ENCODE results near the gene GRM8.

GRM8 gene

DNA sequence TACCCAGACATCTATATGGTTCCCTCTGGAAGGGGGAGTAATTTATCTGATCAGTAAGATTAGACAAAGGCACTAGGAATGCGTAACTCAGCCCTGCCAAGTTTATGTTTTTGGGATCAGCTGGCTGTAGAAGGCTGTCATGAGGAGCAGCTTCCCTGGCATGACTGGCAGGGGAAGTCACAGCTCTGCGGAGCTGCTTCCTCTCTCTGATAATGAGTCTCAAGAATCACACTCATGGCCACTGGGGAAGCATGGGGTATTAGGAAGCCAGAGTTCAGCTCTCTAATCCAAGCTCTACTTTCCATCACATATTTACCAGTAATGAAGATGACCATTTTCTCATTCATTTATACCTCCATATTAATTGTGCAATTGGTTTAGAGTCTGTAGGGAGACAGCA is 758.9 kb downstream of the GRM8 start:
- no peak overlapping the region for H3K4me3 Mint-ChIP-seq
- intact Hi-C loops (cut with micrococcal nuclease): no loop called here
- H3K9me3 Mint-ChIP-seq: peaks cover 7% of the 10 kb centered on the region
- no peaks in the 10 kb centered on the region for H3K36me3 Mint-ChIP-seq (ENCODE audit: low read depth)
- H3K27ac Mint-ChIP-seq: no peak overlapping the region
- H3K4me1 Mint-ChIP-seq (ENCODE audit: low read depth): no peaks in the 10 kb centered on the region
- no peaks in the 10 kb centered on the region for H3K27me3 Mint-ChIP-seq

DNA sequence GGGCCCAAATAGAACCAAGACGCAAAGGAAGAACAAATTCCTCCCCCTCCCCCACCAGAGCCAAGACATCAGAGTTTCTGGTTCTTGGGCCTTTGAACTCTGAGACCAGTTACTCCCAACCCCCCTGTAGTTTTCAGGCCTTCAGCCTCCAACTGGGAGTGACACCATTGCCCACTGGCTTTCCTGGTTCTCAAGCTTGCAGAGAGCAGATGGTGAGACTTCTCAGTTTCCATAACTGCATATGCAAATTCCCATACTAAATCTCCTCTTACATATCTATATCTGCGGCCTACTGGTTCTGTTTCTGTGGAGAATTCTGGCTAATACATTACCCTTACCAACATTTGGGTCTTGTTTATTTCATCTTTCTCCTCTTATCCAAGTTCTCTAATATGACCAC is 762.9 kb downstream of the GRM8 start:
- no peak overlapping the region for H3K27ac Mint-ChIP-seq
- intact Hi-C loops (cut with micrococcal nuclease): no loop called here
- no peak overlapping the region for H3K4me3 Mint-ChIP-seq
- H3K9me3 Mint-ChIP-seq: peaks cover 7% of the 10 kb centered on the region
- no peaks in the 10 kb centered on the region for H3K4me1 Mint-ChIP-seq (ENCODE audit: low read depth)
- no peaks in the 10 kb centered on the region for H3K36me3 Mint-ChIP-seq (ENCODE audit: low read depth)
- H3K27me3 Mint-ChIP-seq: no peaks in the 10 kb centered on the region

DNA sequence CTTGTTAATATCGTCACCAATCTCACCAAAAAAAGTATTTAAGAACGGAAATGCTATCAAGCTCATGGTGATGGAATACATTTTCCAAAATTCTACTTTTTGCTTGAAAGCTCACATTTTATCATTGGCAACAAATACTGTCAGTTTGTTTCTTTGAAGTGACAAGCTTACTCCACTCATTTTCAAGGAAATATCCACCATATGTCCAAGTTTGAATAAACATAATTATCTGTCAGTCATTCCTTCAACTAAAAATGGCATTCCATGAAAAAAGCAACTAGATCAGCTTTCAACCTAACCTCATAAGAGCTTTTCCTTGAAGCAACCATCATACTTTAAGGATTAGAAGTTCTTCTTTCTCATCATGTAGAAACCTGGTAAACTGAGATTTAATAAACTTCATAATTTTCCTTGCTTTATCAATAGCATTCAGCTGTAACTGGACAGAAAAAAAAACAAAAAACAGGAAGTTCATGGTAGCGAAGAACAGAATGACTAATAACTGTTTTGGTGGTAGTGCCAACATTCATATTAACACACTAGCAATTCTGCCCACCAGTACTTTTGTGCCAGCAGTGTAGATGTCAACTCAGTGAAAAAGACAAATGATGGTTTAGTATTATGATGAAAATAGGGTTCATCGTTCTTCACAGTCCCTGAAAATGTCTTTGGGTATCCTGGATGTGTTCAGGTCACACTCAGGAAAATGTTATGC is 764.9 kb downstream of the GRM8 start:
- no peaks in the 10 kb centered on the region for H3K4me1 Mint-ChIP-seq (ENCODE audit: low read depth)
- no peak overlapping the region for H3K27ac Mint-ChIP-seq
- no peaks in the 10 kb centered on the region for H3K36me3 Mint-ChIP-seq (ENCODE audit: low read depth)
- peaks cover 7% of the 10 kb centered on the region for H3K9me3 Mint-ChIP-seq
- H3K4me3 Mint-ChIP-seq: no peak overlapping the region
- intact Hi-C loops (cut with micrococcal nuclease): no loop called here
- H3K27me3 Mint-ChIP-seq: no peaks in the 10 kb centered on the region

DNA sequence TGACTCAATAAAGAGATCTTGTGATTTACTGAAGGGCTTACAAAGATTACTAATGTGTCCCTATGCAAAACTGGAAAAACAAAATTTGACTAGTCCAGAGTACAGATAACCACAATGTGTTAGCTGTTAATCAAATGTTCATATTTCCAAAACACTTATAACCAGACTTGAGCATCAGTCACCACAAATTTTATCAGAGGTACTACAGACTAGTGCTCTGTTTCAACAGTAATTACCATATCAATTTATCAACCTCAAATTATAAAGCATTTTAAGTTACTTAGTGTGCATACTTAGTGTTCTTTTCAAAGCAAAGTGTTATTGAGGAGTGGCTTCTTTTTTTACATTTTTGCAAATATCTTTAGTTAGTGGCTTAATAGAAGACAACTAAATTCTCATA is 765.9 kb downstream of the GRM8 start:
- intact Hi-C loops (cut with micrococcal nuclease): no loop called here
- H3K4me1 Mint-ChIP-seq (ENCODE audit: low read depth): no peaks in the 10 kb centered on the region
- no peak overlapping the region for H3K27ac Mint-ChIP-seq
- no peaks in the 10 kb centered on the region for H3K27me3 Mint-ChIP-seq
- peaks cover 7% of the 10 kb centered on the region for H3K9me3 Mint-ChIP-seq
- H3K36me3 Mint-ChIP-seq (ENCODE audit: low read depth): no peaks in the 10 kb centered on the region
- no peak overlapping the region for H3K4me3 Mint-ChIP-seq

DNA sequence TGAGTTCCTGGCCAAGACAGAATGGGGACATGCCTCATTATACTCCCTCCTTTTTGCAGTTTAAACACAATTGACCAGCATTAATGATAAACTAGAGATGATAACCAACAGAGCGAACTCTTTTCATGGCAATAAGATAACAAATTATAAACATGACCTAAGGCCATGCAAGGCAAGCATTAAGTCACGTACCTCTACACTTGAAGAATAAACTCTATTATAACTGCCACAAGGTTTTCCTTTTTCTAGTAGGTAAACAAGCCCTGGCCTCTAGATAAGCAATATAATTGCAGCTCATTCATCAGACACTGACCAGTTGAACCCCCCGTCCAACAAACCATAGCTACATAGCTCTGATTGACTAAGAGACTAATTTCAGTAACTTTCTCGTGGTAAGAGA is 767.0 kb downstream of the GRM8 start:
- Mint-ChIP-seq H3K27ac (no peak overlapping the region), H3K4me1 (ENCODE audit: low read depth) (no peaks in the 10 kb centered on the region), H3K9me3 (peaks cover 7% of the 10 kb centered on the region), H3K36me3 (ENCODE audit: low read depth) (no peaks in the 10 kb centered on the region), H3K4me3 (no peak overlapping the region), H3K27me3 (no peaks in the 10 kb centered on the region)
- intact Hi-C loops (cut with micrococcal nuclease): no loop called here

DNA sequence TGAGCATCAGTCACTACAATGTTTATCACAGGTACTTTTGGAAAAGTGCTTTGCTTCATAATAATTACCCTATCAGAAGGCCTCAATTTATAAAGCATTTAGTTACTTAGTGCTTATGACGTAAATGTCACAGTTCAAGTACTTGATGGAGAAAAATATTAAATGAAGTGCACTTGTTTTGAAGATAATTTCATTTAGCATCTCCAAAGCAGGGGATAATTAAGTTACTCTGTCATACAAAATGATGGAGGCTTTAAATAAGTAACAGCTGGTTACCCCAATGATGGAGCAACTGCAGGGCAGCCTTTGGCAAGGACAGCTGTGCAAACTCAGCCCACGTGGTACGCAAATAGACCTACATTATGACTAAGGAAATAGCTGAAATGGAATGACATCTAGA is 768.8 kb downstream of the GRM8 start:
- Mint-ChIP-seq H3K27me3 (no peaks in the 10 kb centered on the region), H3K27ac (no peak overlapping the region), H3K36me3 (ENCODE audit: low read depth) (no peaks in the 10 kb centered on the region), H3K4me1 (ENCODE audit: low read depth) (no peaks in the 10 kb centered on the region), H3K4me3 (no peak overlapping the region), H3K9me3 (no peaks in the 10 kb centered on the region)
- intact Hi-C loops (cut with micrococcal nuclease): no loop called here

DNA sequence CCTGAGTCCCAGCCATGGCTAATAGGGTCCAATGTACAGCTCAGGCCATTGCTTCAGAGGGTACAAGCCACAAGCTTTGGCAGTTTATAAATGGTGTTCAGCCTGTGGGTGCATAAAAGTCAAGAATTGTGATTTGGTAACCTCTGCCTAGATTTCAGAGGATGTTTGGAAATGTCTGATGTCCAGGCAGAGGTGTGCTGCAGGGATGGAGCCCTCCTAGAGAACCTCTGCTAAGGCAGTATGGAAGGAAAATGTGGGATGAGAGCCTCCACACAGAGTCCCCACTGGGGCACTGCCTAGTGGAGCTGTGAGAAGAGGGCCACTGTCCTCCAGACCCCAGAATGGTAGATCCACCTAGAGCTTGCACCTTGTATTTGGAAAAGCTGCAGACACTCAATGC is 779.9 kb downstream of the GRM8 start:
- Mint-ChIP-seq H3K9me3 (peaks cover 25% of the 10 kb centered on the region), H3K4me3 (no peak overlapping the region), H3K27me3 (no peaks in the 10 kb centered on the region), H3K36me3 (ENCODE audit: low read depth) (no peaks in the 10 kb centered on the region), H3K27ac (no peak overlapping the region), H3K4me1 (ENCODE audit: low read depth) (no peaks in the 10 kb centered on the region)
- intact Hi-C loops (cut with micrococcal nuclease): no loop called here

DNA sequence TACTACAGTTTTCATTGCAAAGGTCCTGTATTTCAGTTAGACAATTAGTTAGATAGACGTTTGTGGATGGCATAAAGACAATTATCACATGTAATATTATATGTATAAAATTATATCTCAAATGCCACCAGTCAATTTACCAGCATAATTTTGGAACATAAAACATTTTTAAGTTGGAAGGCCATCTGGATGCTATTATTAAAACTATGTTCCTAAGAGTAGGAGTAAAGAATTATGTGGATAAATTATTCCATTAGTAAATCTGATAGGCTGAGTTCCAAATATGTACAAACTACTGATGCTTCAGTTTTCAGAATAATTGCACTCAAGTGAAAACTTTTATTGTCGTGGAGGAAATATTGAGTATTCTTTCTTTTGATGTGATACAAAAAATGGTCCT is 790.3 kb downstream of the GRM8 start:
- Mint-ChIP-seq H3K4me3 (no peak overlapping the region), H3K36me3 (ENCODE audit: low read depth) (no peaks in the 10 kb centered on the region), H3K27ac (no peak overlapping the region), H3K9me3 (peaks cover 9% of the 10 kb centered on the region), H3K27me3 (no peaks in the 10 kb centered on the region), H3K4me1 (ENCODE audit: low read depth) (no peaks in the 10 kb centered on the region)
- intact Hi-C loops (cut with micrococcal nuclease): no loop called here

DNA sequence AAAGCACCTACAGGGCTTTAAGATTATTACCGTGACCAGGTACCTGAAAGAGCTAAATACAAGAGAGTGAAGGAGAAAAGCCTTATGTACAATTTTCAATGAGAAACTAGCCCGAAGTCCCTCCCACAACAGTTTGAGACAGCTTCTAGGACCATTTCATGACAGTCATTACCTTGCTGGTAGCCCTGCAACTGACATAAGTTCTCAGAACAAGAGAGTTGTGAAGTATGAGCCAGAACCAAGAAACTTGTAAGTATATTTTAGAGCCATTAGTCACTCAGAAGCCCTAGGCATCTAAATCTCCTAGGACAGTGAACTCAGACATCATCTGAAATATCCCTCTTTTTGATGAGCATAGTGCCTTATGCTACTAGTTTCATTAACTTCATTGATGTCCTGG is 792.1 kb downstream of the GRM8 start:
- Mint-ChIP-seq H3K4me3 (no peak overlapping the region), H3K27me3 (no peaks in the 10 kb centered on the region), H3K9me3 (peaks cover 9% of the 10 kb centered on the region), H3K36me3 (ENCODE audit: low read depth) (no peaks in the 10 kb centered on the region), H3K27ac (no peak overlapping the region), H3K4me1 (ENCODE audit: low read depth) (no peaks in the 10 kb centered on the region)
- intact Hi-C loops (cut with micrococcal nuclease): no loop called here

DNA sequence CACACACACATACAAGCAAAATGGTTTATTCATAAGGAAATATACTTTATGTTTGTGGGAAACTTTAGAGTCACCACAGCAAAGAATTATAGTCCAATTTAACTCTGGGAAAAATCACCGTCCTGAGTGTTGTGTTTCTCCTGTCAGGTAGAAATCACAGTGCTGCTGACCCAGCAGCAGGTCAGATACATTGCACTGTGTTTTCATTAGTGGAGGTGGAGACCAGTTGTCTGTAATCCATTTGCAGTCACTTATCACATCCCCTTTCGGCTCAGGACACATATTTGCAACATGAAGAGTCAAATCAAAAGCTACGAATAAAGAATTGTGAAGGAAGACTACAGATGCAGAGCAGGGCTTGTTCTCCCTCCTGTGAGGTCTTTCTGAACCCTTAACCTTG is 799.6 kb downstream of the GRM8 start:
- Mint-ChIP-seq H3K27me3 (no peaks in the 10 kb centered on the region), H3K36me3 (ENCODE audit: low read depth) (no peaks in the 10 kb centered on the region), H3K4me1 (ENCODE audit: low read depth) (no peaks in the 10 kb centered on the region), H3K27ac (no peak overlapping the region), H3K4me3 (no peak overlapping the region), H3K9me3 (peaks cover 10% of the 10 kb centered on the region)
- intact Hi-C loops (cut with micrococcal nuclease): no loop called here

DNA sequence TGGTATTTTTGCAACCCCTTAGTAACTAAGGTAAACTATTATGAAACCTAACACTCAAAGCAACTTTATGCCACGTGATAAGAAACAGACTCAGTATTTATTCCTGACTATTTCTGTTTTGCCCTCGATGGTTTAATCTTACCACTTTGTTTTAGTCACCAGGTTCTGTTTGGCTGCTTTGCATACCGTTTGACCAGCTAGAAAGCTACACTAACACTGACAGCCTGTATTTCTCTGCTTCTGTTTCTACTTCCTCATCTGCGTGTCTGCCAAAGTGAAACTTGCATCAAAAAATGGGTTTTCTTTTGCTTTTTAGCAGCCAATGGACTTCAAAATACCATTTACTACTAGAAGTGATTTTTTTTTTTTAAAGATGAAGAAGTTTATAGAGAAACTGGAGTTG is 802.5 kb downstream of the GRM8 start:
- no peaks in the 10 kb centered on the region for H3K4me1 Mint-ChIP-seq (ENCODE audit: low read depth)
- H3K36me3 Mint-ChIP-seq (ENCODE audit: low read depth): no peaks in the 10 kb centered on the region
- intact Hi-C loops (cut with micrococcal nuclease): no loop called here
- peaks cover 10% of the 10 kb centered on the region for H3K9me3 Mint-ChIP-seq
- no peaks in the 10 kb centered on the region for H3K27me3 Mint-ChIP-seq
- no peak overlapping the region for H3K27ac Mint-ChIP-seq
- H3K4me3 Mint-ChIP-seq: no peak overlapping the region

DNA sequence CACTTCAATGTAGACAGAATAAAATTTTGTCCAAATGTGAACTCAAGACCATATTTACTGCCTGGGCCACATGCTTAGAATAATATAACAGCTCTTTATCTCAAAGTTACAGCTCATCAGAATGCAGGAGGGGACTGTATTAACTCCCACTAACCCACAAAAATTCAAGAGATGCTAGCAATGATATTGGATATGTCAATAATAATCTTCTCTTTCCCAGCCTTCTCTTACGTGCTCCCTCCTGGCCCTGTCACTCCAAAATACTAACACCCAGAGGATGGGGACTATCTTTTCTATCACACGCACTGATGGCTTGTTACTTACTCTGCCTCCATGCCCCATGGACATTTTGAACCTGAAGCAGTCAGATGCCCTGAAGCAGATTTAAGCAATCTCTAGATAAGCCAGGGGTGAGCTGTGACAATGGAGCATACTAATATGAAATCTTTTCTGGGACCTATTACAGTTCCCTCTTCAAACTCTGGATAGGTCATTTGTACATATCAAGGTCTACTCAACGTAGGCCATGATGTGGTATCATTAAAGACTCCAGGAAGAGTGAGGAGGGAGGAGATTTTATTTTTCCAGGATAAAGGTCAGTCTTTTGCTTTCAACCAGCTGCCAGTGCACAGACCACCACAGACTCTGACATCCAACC is 803.0 kb downstream of the GRM8 start:
- H3K9me3 Mint-ChIP-seq: peaks cover 10% of the 10 kb centered on the region

DNA sequence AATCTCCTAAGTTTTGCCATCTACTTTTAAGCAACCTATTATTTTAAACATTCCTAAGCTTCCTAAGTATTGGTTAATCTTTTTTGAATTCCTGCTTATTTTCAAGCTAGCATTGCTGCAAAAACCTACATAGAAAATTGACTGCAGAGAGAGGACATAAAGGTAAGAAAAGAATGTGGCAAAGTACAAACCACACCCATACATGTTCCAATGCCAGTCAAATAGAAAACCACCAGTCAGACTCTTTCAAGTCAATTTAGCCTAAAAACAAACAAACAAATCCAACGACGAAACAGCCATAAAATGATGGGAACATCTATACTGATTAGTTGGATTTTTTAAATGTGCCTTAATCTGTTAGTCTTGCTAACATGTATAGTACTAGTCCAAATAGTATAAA is 804.8 kb downstream of the GRM8 start:
- Mint-ChIP-seq H3K9me3 (peaks cover 10% of the 10 kb centered on the region), H3K27ac (no peak overlapping the region), H3K27me3 (no peaks in the 10 kb centered on the region), H3K4me1 (ENCODE audit: low read depth) (no peaks in the 10 kb centered on the region), H3K4me3 (no peak overlapping the region), H3K36me3 (ENCODE audit: low read depth) (no peaks in the 10 kb centered on the region)
- intact Hi-C loops (cut with micrococcal nuclease): no loop called here

More for the DNA sequence above, 803.0 kb downstream of the GRM8 start:
- Mint-ChIP-seq H3K27me3 (no peaks in the 10 kb centered on the region), H3K27ac (no peak overlapping the region), H3K36me3 (ENCODE audit: low read depth) (no peaks in the 10 kb centered on the region), H3K4me1 (ENCODE audit: low read depth) (no peaks in the 10 kb centered on the region), H3K4me3 (no peak overlapping the region)
- intact Hi-C loops (cut with micrococcal nuclease): no loop called here

DNA sequence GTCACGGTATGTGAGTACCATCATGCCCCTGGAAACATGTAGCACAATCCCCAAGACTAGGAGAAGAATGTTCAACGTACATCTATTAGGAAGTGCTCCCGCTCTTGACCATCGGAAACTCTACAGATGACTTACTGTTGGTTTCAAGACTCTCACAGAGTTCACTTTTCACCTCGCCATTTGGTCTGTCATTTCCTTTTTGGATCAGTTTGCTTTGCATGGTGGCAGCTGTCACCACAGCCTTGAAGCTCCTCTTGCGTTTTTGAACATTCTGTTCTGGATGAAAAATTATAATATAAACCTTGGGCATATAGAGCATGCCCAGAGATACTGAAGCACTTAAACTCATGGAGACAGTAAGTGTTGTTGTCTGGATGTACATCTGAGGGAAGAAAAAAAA is 806.8 kb downstream of the GRM8 start:
- H3K9me3 Mint-ChIP-seq: peaks cover under 1% of the 10 kb centered on the region
- H3K4me3 Mint-ChIP-seq: no peak overlapping the region
- no peaks in the 10 kb centered on the region for H3K27me3 Mint-ChIP-seq
- H3K27ac Mint-ChIP-seq: no peak overlapping the region
- intact Hi-C loops (cut with micrococcal nuclease): no loop called here
- H3K4me1 Mint-ChIP-seq (ENCODE audit: low read depth): no peaks in the 10 kb centered on the region
- no peaks in the 10 kb centered on the region for H3K36me3 Mint-ChIP-seq (ENCODE audit: low read depth)

DNA sequence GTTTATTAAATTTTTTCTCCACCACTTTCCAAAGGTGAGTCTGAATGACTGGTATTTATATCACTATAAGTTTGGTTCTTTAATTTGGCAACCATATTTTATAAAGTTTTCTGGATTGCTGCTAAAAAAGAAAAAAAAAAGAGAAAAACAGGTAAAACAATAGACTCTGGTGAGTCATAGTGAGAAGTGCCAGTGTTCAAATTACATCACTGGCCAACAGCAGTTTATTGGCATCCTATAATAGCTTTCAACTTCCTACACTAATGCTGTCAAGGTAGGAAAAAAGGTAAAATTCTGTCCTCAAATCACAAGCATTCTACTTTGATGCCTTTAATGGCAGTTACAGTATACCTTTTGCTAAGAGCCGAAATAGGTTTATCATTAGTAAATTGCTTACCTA is 808.8 kb downstream of the GRM8 start:
- no peaks in the 10 kb centered on the region for H3K27me3 Mint-ChIP-seq
- no peaks in the 10 kb centered on the region for H3K36me3 Mint-ChIP-seq (ENCODE audit: low read depth)
- H3K4me3 Mint-ChIP-seq: no peak overlapping the region
- H3K9me3 Mint-ChIP-seq: no peaks in the 10 kb centered on the region
- no peak overlapping the region for H3K27ac Mint-ChIP-seq
- intact Hi-C loops (cut with micrococcal nuclease): no loop called here
- H3K4me1 Mint-ChIP-seq (ENCODE audit: low read depth): no peaks in the 10 kb centered on the region
